Lower leg skin (tissue), 3 donors: Measurements from ENCODE around the gene TBX5.

Source experiments
- POLR2A ChIP-seq, 2 donors: fragments of 450-650 bp; IDR thresholded peaks; one replicate each; pipeline ENCODE4 v1.6.1; 2016 to 2017; ENCODE audit warnings: antibody characterized with exemption in 2 of 2, mild to moderate bottlenecking in 1 of 2, moderate library complexity in 1 of 2
- TF ChIP-seq, protein P1 (sequence below), 3 donors: fragments of 450-650 bp; IDR thresholded peaks; one replicate each; pipeline ENCODE4 v1.5.1; 2016; ENCODE audit warnings: antibody characterized with exemption in 3 of 3, mild to moderate bottlenecking in 3 of 3, moderate library complexity in 2 of 3

DNA sequence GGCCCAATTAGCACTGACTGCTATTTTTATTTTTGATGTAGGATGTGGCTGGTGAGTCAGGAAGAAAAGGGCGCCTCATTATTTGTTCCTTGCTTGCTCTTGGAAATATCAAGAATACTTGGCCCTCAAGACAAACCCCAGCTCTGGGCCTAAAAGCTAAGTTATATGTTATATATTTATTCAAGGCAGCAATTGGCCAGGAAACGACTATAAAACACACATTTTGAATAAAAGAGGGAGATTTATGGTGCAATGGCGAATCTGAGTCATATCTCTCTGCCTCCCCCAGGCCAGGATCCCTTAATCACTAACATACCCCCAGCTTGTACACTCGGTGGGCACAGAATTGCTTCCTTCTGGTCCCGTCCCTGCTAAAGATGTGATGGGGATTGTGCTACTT, 63.3 kb downstream of the TBX5 start:
- TF ChIP-seq, protein P1, sequence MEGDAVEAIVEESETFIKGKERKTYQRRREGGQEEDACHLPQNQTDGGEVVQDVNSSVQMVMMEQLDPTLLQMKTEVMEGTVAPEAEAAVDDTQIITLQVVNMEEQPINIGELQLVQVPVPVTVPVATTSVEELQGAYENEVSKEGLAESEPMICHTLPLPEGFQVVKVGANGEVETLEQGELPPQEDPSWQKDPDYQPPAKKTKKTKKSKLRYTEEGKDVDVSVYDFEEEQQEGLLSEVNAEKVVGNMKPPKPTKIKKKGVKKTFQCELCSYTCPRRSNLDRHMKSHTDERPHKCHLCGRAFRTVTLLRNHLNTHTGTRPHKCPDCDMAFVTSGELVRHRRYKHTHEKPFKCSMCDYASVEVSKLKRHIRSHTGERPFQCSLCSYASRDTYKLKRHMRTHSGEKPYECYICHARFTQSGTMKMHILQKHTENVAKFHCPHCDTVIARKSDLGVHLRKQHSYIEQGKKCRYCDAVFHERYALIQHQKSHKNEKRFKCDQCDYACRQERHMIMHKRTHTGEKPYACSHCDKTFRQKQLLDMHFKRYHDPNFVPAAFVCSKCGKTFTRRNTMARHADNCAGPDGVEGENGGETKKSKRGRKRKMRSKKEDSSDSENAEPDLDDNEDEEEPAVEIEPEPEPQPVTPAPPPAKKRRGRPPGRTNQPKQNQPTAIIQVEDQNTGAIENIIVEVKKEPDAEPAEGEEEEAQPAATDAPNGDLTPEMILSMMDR (IDR thresholded peaks at IDR 0.05), result no peak
- no peak for TF ChIP-seq POLR2A (IDR thresholded peaks at IDR 0.05)
